A673 (cell line): ENCODE data around the gene SLC25A52. TPM values are rescaled to one million over a fixed set of nuclear protein-coding genes. Genes with fewer than 3 reads are reported as not detected.

Experiments
- BruUV-seq: library from RNA; stranded (reverse); fragments of 400-500 nt; replicated peaks from 2 replicates; lab custom pipeline; 2021; lab: Mats Ljungman, UMichigan
- CTCF ChIA-PET: fragments of 300-600 bp; sonication (Branson Sonifier 250); formaldehyde crosslinking; loops from one replicate; lab custom pipeline; 2022; ENCODE audit warnings: antibody characterized with exemption; lab: Charles Lee
- POLR2A ChIA-PET: fragments of 300-600 bp; sonication (Branson Sonifier 250); formaldehyde crosslinking; loops from one replicate; lab custom pipeline; 2022; ENCODE audit warnings: antibody characterized with exemption; ENCODE audit not compliant: low non-redundant PET; lab: Charles Lee
- DNase-seq: peaks from one replicate; pipeline ENCODE4 v3.0.0-alpha.2; 2015; ENCODE audit warnings: low spot score
- H3K27ac ChIP-seq: fragments of 200-600 bp; sonication (generic); 2 replicates; pipeline ENCODE4 v1.5.1; 2016; ENCODE audit warnings: mixed run types, low read depth, mild to moderate bottlenecking, mixed read lengths, antibody characterized with exemption, low read length; ENCODE audit not compliant: poor library complexity, severe bottlenecking
- H3K27me3 ChIP-seq: fragments of 200-600 bp; sonication (generic); replicated peaks from 2 replicates; pipeline ENCODE4 v1.6.1; 2017; ENCODE audit warnings: mixed run types, low read depth, mild to moderate bottlenecking, mixed read lengths, antibody characterized with exemption, low read length; ENCODE audit not compliant: insufficient read depth, poor library complexity
- H3K36me3 ChIP-seq: fragments of 200-600 bp; sonication (generic); 2 replicates; pipeline ENCODE4 v1.6.1; 2016; ENCODE audit warnings: mixed run types, mild to moderate bottlenecking, mixed read lengths, antibody characterized with exemption, low read length; ENCODE audit not compliant: insufficient read depth, poor library complexity, severe bottlenecking
- H3K4me1 ChIP-seq: fragments of 200-600 bp; sonication (generic); 2 replicates; pipeline ENCODE4 v1.6.1; 2017; ENCODE audit warnings: mixed run types, mild to moderate bottlenecking, mixed read lengths, antibody characterized with exemption, low read length; ENCODE audit not compliant: insufficient read depth, poor library complexity, severe bottlenecking
- H3K4me3 ChIP-seq: fragments of 200-600 bp; sonication (generic); 2 replicates; pipeline ENCODE4 v1.5.1; 2016; ENCODE audit warnings: low read depth, mixed run types, mild to moderate bottlenecking, mixed read lengths, low read length; ENCODE audit not compliant: poor library complexity, severe bottlenecking
- H3K9me3 ChIP-seq: fragments of 200-600 bp; sonication (generic); 2 replicates; pipeline ENCODE4 v1.6.1; 2016; ENCODE audit warnings: mixed run types, low read depth, mild to moderate bottlenecking, mixed read lengths, antibody characterized with exemption, low read length; ENCODE audit not compliant: poor library complexity, severe bottlenecking
- EZH2 ChIP-seq: fragments of 200-600 bp; sonication (generic); IDR thresholded peaks from 2 replicates; pipeline ENCODE4 v1.6.1; 2017; ENCODE audit warnings: borderline replicate concordance, low read depth, mild to moderate bottlenecking, mixed read lengths, antibody characterized with exemption, low read length; ENCODE audit not compliant: poor library complexity, severe bottlenecking
- intact Hi-C: fragments of 100-400 bp; cut with micrococcal nuclease; formaldehyde crosslinking; loops from one replicate; pipeline ENCODE4 v1.10.0; 2022; ENCODE audit not compliant: unreplicated experiment
- total RNA-seq: library from RNA; stranded (reverse); gene quantifications from 2 replicates; pipeline ENCODE4 v1.2.3, GENCODE V29; 2021
- TF ChIP-seq, protein P1 (sequence below): fragments of 300-800, 200-600 bp; sonication (generic); conservative IDR thresholded peaks from 2 replicates; pipeline ENCODE4 v1.5.1; 2017; ENCODE audit warnings: low read depth, mild to moderate bottlenecking, antibody characterized with exemption, low read length, moderate library complexity, mixed read lengths

The SLC25A52 gene
- total RNA-seq, 1 experiment from 2014 or later = not detected

GRCh38 chr18:31720867-31721266 is 39.8 kb downstream of the SLC25A52 start:
- no peak for DNase-seq
- intact Hi-C loops = loop anchor here (10.0 kb wide), 1 partner anchor 296 kb away; no protein-coding TSS in a partner anchor
- Histone ChIP-seq H3K4me3 (no peak overlapping the region), H3K27ac (no peak overlapping the region), H3K9me3 (no peaks in the 10 kb centered on the region), H3K4me1 (no peaks in the 10 kb centered on the region), H3K27me3 (peaks cover 26% of the 10 kb centered on the region), H3K36me3 (no peaks in the 10 kb centered on the region)
- TF ChIP-seq EZH2 = no peak
- TF ChIP-seq, protein P1, sequence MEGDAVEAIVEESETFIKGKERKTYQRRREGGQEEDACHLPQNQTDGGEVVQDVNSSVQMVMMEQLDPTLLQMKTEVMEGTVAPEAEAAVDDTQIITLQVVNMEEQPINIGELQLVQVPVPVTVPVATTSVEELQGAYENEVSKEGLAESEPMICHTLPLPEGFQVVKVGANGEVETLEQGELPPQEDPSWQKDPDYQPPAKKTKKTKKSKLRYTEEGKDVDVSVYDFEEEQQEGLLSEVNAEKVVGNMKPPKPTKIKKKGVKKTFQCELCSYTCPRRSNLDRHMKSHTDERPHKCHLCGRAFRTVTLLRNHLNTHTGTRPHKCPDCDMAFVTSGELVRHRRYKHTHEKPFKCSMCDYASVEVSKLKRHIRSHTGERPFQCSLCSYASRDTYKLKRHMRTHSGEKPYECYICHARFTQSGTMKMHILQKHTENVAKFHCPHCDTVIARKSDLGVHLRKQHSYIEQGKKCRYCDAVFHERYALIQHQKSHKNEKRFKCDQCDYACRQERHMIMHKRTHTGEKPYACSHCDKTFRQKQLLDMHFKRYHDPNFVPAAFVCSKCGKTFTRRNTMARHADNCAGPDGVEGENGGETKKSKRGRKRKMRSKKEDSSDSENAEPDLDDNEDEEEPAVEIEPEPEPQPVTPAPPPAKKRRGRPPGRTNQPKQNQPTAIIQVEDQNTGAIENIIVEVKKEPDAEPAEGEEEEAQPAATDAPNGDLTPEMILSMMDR = no peak
- POLR2A ChIA-PET = no interaction called here
- CTCF ChIA-PET = no interaction called here
- no TSS peak for BruUV-seq

DNA sequence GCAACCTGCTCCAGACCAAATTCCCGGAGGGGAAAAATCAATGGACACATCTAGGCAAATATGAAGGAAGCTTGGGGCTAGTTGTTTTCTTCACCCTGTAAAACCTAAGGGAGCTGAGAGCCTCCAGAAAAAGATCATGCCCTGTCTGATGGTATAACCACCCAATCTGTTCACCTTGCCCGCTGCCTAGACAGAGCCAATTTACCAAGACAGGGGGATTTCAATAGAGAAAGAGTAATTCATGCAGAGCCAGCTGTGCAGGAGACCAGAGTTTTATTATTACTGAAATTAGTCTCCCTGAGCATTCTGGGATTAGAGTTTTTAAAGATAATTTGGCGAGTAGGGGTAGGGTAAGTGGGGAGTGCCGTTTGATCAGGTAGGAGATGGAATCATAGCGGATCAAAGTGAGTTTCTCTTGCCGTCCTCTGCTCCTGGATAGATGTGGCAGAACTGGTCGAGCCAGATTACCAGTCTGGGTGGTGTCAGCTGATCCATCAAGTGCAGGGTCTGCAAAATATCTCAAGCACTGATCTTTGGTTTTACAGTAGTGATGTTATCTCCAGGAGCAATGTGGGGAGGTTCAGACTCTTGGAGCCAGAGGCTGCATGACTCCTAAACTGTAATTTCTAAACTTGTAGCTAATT is 41.2 kb downstream of the SLC25A52 start:
- intact Hi-C loops = loop anchor here (10.0 kb wide), 1 partner anchor 295 kb away; no protein-coding TSS in a partner anchor
- Histone ChIP-seq H3K9me3 (no peaks in the 10 kb centered on the region), H3K4me1 (no peaks in the 10 kb centered on the region), H3K27me3 (peaks cover 13% of the 10 kb centered on the region), H3K4me3 (no peak overlapping the region), H3K27ac (no peak overlapping the region), H3K36me3 (no peaks in the 10 kb centered on the region)
- POLR2A ChIA-PET = no interaction called here
- no peak for TF ChIP-seq EZH2
- no TSS peak for BruUV-seq
- DNase-seq = no peak
- CTCF ChIA-PET = no interaction called here

GRCh38 chr18:31718386-31718785 is 42.3 kb downstream of the SLC25A52 start:
- no peak overlapping the region for H3K27ac ChIP-seq
- no peaks in the 10 kb centered on the region for H3K36me3 ChIP-seq
- no peaks in the 10 kb centered on the region for H3K9me3 ChIP-seq
- H3K27me3 ChIP-seq = peaks cover 4% of the 10 kb centered on the region
- H3K4me1 ChIP-seq = no peaks in the 10 kb centered on the region
- no TSS peak for BruUV-seq
- ChIA-PET CTCF (no interaction called here), POLR2A (no interaction called here)
- no peak for DNase-seq
- H3K4me3 ChIP-seq = no peak overlapping the region
- TF ChIP-seq EZH2 = no peak
- TF ChIP-seq, protein P1 = no peak
- intact Hi-C loops = no loop called here

DNA sequence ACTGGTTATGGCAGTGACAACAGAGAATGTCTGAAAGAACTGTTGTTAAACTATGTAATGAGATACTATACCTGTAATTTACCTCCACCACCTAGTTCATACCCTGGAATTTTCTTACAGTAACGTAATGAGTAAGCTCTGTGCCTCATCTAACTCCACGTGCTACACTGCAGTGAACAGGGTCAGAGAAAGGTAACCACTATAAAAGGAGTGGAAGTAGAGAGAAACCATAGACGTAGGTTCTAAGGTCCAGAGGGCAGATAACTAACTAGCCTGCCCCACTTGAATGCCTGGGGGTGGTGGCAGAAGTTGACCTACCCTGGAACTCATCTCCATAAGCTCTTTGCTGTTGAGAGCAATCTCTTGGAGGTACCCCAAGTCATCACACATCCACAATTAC is 44.3 kb downstream of the SLC25A52 start:
- DNase-seq = no peak
- CTCF ChIA-PET = no interaction called here
- no peak overlapping the region for H3K27ac ChIP-seq
- no peaks in the 10 kb centered on the region for H3K36me3 ChIP-seq
- POLR2A ChIA-PET = no interaction called here
- intact Hi-C loops = no loop called here
- H3K27me3 ChIP-seq = no peaks in the 10 kb centered on the region
- no peak for TF ChIP-seq EZH2
- TF ChIP-seq, protein P1 = no peak
- no TSS peak for BruUV-seq
- H3K9me3 ChIP-seq = no peaks in the 10 kb centered on the region
- no peak overlapping the region for H3K4me3 ChIP-seq
- H3K4me1 ChIP-seq = no peaks in the 10 kb centered on the region
